ACHN (cell line): Measurements from ENCODE around the gene SEC22B.
A peak's percentile ranks its signal among the peaks of the same experiment; 100 is the strongest.
"Not testable (repeated sequence)": the region's sequence is repeated elsewhere in the genome, so short reads cannot be mapped to it uniquely, and the experiment has no call there.

Experiments used
- DNase-seq: peaks from one replicate; pipeline ENCODE4 v3.0.0-alpha.2; 2015
- in situ Hi-C: cut with HindIII; loops from 2 replicates; pipeline ENCODE4 v1.10.0; 2017; ENCODE audit warnings: low sequenced_read_pairs, low pct_ligation_motif_present, low pct_unique_long_range_greater_than_20kb

The SEC22B gene

DNA sequence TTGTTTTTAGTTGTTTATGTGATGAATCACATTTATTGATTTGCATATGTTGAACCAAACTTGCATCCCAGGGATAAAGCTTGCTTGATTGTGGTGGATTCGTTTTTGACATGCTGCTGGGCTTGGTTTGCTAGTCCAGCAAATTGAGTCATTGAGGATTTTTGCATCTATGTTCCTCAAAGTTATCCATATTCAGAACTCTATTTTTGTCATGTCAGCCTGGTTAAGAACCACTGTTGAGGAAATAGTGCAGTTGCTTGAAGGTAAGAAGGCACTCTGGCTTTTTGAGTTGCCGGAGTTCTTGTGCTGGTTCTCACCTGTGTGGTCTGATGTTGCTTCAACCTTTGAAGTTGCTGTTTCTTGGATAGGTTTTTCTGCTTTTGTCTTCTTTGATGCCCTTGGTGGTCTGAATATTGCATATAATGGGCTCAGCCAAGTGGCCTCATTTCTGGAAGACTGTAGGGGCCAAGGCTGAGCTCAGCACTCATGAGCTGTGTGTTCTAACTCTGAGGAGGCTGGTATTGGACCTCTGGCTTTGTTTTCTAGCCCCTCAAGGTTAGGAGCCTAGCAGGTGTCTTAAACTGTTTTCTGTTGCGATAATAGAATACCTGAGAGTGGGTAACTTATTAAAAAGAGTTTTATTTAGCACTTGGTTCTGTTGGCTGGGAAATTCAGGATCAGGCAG is 26.0 kb downstream of the SEC22B start:
- in situ Hi-C loops, DNase-seq: not testable (repeated sequence)

GRCh38 chr1:120149420-120150059 is 26.8 kb downstream of the SEC22B start:
- in situ Hi-C loops, DNase-seq: not testable (repeated sequence)

- in situ Hi-C loops, DNase-seq: not testable (repeated sequence)
Measured at GRCh38 chr1:120145806-120146205, 30.5 kb downstream of the SEC22B start.

DNA sequence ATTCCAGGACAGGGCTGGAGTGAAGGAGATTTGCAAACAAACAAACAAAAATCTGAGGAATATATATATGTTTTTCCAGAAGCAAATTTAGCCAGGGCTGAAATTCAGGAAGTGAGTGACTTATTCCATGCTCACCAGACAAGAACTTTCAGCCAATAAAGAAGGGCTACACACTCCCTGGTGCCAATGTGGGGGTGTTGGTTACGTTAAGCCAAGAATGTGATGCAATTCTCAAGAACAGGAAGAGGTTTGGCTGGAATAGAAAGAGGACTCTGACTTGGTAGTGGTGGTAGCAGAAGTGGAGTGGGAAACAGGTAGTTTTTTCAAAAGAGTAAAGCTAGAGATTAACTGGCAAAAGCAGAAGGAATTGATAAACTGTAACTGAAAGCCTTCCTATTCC is 31.7 kb downstream of the SEC22B start:
- in situ Hi-C loops, DNase-seq: not testable (repeated sequence)

DNA sequence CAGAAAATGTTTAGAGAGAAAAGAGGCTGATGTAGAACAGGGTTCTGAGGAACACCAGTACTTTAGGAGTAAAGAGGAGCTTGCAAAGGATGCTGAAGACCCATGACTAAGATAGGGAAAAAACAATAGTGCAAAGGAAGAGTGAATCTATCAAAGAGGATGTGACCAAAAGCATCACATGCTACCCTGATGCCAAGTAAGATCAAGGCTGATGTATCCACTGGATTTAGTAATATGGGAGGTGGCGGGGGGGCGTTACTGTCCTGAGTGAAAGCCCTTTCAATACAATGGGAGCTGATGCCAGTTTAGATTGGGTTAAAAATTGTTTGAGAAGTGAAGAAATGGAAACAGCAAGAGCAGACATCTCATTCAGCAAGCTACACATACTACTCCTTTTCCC is 32.2 kb downstream of the SEC22B start:
- DNase-seq, in situ Hi-C loops: not testable (repeated sequence)

DNA sequence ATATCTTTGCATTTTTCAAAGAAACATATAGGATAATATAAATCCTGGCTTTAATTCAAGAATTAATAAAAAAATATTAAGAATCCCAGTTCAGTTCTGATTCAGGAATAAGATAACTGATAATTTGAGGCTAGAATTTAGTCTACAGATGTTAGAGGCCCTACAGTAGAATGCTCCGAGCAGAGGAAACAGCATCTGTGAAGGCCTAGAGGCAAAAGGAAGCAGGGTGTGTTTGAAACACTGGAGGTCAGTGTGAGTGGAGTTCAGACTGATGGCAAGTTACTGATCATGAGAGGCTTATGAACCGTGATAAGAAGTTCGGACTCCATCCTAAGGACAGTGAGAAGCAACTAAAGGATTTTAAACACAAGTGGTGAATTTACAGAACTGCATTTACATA is 33.0 kb downstream of the SEC22B start:
- DNase-seq, in situ Hi-C loops: not testable (repeated sequence)

DNA sequence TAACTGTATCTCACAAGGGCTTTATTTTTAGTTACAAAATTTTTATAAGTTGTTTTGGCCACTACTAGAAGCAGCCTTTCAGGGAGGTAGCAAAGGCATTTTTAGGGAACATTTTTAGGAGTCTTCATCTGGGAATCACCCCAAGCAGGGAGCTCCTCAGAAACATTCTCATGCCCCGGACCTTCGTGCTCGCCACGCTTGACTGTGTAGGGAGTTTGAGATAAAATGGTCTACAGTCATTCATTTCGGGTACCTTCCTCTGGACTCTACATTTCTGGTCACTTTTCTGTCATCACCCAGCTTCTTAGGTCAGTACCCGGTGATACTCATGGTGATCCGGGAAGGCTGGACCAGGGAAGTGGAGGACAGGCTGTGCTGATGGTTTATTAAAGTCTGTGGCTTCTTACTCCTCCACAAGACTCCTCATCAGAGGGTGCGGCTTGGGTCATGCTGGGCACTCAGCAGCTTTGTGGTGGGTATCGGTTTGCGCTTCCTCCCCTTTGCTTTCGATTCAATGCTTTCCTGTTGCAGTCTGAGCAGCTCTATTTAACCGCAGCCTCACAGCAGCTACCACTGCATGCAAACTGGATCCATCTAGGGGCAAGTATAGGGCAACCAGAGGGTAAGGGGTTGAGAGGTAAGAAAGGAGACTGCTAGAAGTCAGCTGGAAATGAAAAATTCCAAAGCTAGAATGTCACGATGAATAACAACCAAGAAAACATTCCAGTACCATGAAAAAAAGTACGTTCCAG is 33.6 kb downstream of the SEC22B start:
- in situ Hi-C loops, DNase-seq: not testable (repeated sequence)

- DNase-seq, in situ Hi-C loops: not testable (repeated sequence)
Measured at GRCh38 chr1:120141865-120142264, 34.5 kb downstream of the SEC22B start.

- DNase-seq, in situ Hi-C loops: not testable (repeated sequence)
Measured at GRCh38 chr1:120140656-120141265, 35.6 kb downstream of the SEC22B start.

- in situ Hi-C loops, DNase-seq: not testable (repeated sequence)
Measured at GRCh38 chr1:120136086-120136485, 40.2 kb downstream of the SEC22B start.

- DNase-seq, in situ Hi-C loops: not testable (repeated sequence)
Measured at GRCh38 chr1:120133928-120134325, 42.4 kb downstream of the SEC22B start.

DNA sequence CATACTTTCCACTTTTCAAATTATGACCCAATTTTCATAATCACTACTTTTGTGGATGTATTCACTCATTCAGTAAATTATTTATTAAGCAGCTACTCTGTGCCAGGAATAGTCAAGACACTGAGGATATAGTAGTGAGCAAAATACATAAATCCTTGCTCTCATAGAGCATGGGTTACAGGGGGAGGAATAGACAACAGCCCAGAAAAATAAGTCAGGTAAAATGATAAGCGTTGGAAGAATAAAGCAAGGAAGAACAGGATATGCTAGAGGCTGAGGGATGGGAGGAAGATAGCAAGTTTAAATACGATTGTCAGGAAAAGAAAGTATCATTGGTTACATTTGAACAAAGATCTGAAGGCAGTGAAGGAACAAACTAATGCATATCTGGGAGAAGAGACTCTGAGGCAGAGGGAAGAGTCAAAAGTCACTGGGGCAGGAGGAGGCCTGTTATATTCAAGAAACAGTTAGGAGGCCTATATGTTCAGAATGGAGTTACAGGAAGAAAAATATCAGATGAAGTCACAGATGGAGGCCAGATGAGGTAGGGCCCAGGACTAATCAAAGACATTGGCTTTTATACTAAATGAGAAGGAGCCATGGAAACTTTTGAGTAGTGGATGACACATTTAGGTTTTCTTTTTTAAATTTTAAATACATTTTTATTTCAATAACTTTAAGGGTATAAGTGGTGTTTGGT is 42.9 kb downstream of the SEC22B start:
- in situ Hi-C loops: no loop called here
- no peak for DNase-seq

GRCh38 chr1:120132406-120132763 is 43.9 kb downstream of the SEC22B start:
- DNase-seq, in situ Hi-C loops: not testable (repeated sequence)

GRCh38 chr1:120131611-120132405 is 44.5 kb downstream of the SEC22B start:
- DNase-seq: peak; percentile 29
- in situ Hi-C loops: not testable (repeated sequence)

DNA sequence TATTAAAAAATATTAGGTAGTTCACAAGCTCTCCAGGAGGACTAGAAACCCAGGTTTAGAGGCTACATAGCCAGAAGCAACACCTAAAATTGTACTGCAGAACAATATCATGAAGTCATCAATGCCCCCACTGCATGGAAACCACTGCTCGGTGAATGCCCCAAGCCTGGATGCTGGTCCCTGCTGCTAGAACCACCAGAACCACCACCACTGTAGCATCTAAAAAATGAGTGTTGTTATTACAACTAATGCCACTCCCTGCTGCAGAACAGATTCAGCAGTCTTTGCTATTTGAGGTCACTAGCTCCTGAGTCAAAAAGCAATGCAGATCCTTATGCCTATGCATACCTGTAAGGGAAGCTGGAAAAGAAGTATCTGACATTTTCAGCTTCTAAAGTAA is 48.4 kb downstream of the SEC22B start:
- in situ Hi-C loops, DNase-seq: not testable (repeated sequence)

DNA sequence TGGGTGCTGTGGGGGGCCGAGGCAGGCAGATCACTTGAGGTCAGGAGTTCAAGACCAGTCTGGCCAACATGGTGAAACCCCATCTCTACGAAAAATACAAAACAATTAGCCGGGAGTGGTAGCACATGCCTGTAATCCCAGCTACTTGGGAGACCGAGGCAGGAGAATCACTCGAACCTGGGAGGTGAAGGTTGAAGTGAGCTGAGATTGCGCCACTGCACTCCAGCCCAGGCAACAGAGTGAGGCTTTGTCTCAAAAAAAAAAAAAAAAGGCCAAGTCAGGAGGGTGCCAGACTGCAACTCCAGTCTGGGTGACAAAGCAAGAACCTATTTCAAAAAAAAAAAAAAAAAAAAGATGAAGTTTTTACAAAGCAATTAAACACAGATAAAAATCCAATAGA is 50.1 kb downstream of the SEC22B start:
- in situ Hi-C loops: not testable (repeated sequence)

DNA sequence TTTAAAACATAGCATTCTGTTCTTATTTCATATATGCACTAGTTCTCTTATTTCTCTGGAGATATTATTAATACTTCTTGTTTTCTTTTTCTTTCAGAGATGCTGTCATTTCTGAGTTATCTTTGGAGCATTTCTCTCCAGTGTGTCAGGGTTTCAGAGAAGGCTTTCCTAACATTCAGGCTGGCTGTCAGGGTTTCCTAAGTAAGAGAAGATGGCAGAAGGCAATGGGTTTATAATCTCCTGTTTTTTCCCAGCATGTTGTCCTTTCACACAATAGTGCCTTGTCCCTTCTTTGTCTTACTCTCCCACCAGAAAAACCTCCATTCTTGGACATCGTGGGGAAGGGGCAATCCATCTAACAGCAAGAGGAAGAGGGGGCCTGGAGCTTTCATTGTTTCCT is 51.7 kb downstream of the SEC22B start:
- in situ Hi-C loops: not testable (repeated sequence)

More for the DNA sequence above, 50.1 kb downstream of the SEC22B start:
- DNase-seq: not testable (repeated sequence)

More for the DNA sequence above, 51.7 kb downstream of the SEC22B start:
- not testable (repeated sequence) for DNase-seq
